K562 (cell line): ENCODE data around the gene PHF1. TPM values are rescaled to one million over a fixed set of nuclear protein-coding genes. Genes with fewer than 3 reads are reported as not detected.

ENCODE experiments used
- ATF3 ChIP-seq, 2 experiments: fragments of 450-650 bp in 1 of 2; sonication (generic) in 1 of 2; formaldehyde crosslinking in 1 of 2; IDR thresholded peaks in 1 of 2; conservative IDR thresholded peaks in 1 of 2; 2 replicates each; pipeline versions ENCODE4 v1.6.1 to v1.8.1; 2016 to 2023; ENCODE audit warnings: mild to moderate bottlenecking in 2 of 2, moderate library complexity in 2 of 2, inconsistent platforms in 1 of 2, missing genetic modification reagents in 1 of 2
- C11orf30 ChIP-seq: fragments of 450-650 bp; IDR thresholded peaks from 2 replicates; pipeline ENCODE4 v1.6.1; 2016; ENCODE audit warnings: low read depth, mild to moderate bottlenecking
- EGR1 ChIP-seq: fragments of 450-650 bp; conservative IDR thresholded peaks from 2 replicates; pipeline ENCODE4 v1.6.1; 2017; ENCODE audit warnings: mild to moderate bottlenecking
- ILK ChIP-seq: fragments of 450-650 bp; IDR thresholded peaks from 2 replicates; pipeline ENCODE4 v1.6.1; 2016; ENCODE audit warnings: missing genetic modification characterization, low read depth, mild to moderate bottlenecking, missing compliant biosample characterization, moderate library complexity, borderline replicate concordance
- KDM1A ChIP-seq, 2 experiments: fragments of 450-650 bp; IDR thresholded peaks; 2 replicates each; pipeline ENCODE4 v1.6.1; 2016; ENCODE audit warnings: mild to moderate bottlenecking in 2 of 2
- MAFF ChIP-seq: IDR thresholded peaks from 2 replicates; pipeline ENCODE4 v1.6.1; 2012; ENCODE audit warnings: low read length, improper control_type of control experiment
- POLR2B ChIP-seq: fragments of 450-650 bp; IDR thresholded peaks from 2 replicates; pipeline ENCODE4 v1.6.1; 2018; ENCODE audit warnings: low read depth; ENCODE audit not compliant: partially characterized antibody
- SRF ChIP-seq, 2 experiments: fragments of 250-450, 450-650 bp in 1 of 2; sonication (Bioruptor Pico) in 1 of 2; sonication (generic) in 1 of 2; formaldehyde crosslinking; IDR thresholded peaks; 2 replicates each; pipeline versions ENCODE4 v1.5.0 to v1.5.1; 2020 to 2022; ENCODE audit warnings: mild to moderate bottlenecking in 1 of 2, missing genetic modification reagents in 1 of 2
- SUPT5H ChIP-seq: fragments of 450-650 bp; IDR thresholded peaks from 2 replicates; pipeline ENCODE4 v1.6.1; 2016
- TFE3 ChIP-seq: fragments of 450-650 bp; formaldehyde crosslinking; IDR thresholded peaks from 2 replicates; pipeline ENCODE4 v1.4.0; 2020; ENCODE audit warnings: mild to moderate bottlenecking, mixed read lengths
- ZNF23 ChIP-seq: fragments of 250-450 bp; sonication (Bioruptor Pico); IDR thresholded peaks from 2 replicates; pipeline ENCODE4 v1.4.0; 2020; ENCODE audit warnings: mild to moderate bottlenecking
- polyA plus RNA-seq, 8 experiments: library from polyadenylated mRNA; depleted of rRNA in 4 of 8; stranded (reverse) in 5 of 8; unstranded in 3 of 8; fragments of >200 nt; fragmentation: Nextera tagmentation in 2 of 8; fragmentation: Illumina TruSeq in 1 of 8; extraction: Ambion mirVana in 2 of 8; extraction: Trizol in 1 of 8; gene quantifications; 2 replicates each; pipeline versions ENCODE4 v1.2.1 to v1.2.3, GENCODE V29; 2011 to 2014; ENCODE audit warnings: inconsistent platforms in 1 of 8, missing spikeins in 1 of 8
- total RNA-seq, 7 experiments: library from RNA; depleted of rRNA in 6 of 7; stranded (reverse); fragments of >200 nt in 6 of 7; fragmentation: Illumina TruSeq in 2 of 7; extraction: Trizol in 2 of 7; gene quantifications; 2 replicates each; pipeline versions ENCODE4 v1.2.1 to v1.2.3, GENCODE V29; 2011 to 2021; ENCODE audit warnings: low replicate concordance in 1 of 7
- TF ChIP-seq, protein P1 (sequence below): fragments of 450-650 bp; formaldehyde crosslinking; conservative IDR thresholded peaks from 2 replicates; pipeline ENCODE4 v1.4.0; 2022; ENCODE audit warnings: mild to moderate bottlenecking, missing genetic modification characterization
- TF ChIP-seq, protein P2 (sequence below), 2 experiments: fragments of 450-650 bp; IDR thresholded peaks; 2 replicates each; pipeline ENCODE4 v1.6.1; 2016

The PHF1 gene
- total and polyA plus RNA-seq, 9 of the 15 experiments (the other 6 are each of a cell fraction or from before 2014, with no cell fraction given) = 3.7 to 64.2 (median 33.7) TPM

DNA sequence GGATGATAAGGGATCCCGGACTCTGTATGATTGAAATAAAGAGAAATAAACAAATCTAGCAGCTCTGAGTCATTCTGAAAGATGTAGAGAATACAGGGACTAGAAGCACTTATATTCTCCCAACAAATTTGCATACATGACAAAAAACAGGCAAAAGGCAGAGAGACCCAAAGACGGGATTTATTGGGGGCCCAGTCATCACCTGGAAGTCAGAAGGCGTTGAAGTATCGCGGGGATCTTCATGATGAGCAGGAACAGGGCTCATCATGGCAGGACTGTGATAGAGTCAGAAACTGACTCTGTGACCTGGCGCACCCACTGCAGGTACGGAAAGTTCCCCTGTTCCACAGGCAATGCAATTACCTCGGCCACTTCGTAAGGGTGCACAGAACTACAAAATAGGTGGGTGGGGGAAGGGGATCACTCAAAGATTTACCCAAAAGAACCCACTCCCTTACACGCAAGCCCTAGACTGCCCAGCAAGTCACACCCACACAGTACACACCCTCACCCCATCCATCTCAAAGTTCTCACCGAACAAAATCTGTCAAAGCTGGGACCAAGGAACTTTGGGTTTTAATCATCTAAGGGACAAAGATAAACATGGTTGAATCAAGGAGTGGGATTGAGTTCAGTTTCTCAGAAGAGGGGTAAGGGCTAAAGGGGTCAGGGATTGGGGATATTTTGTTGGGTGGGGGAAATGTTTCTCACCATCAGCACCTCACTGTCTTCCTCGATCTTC lies 5.7 kb downstream of the PHF1 start (continued):
- TF ChIP-seq, protein P1, sequence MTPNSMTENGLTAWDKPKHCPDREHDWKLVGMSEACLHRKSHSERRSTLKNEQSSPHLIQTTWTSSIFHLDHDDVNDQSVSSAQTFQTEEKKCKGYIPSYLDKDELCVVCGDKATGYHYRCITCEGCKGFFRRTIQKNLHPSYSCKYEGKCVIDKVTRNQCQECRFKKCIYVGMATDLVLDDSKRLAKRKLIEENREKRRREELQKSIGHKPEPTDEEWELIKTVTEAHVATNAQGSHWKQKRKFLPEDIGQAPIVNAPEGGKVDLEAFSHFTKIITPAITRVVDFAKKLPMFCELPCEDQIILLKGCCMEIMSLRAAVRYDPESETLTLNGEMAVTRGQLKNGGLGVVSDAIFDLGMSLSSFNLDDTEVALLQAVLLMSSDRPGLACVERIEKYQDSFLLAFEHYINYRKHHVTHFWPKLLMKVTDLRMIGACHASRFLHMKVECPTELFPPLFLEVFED (CRISPR knock-in tag) = peak; percentile 56; the same call in 1 of the 2 replicates
- peak; percentile 29; the same call in 1 of the 2 replicates for TF ChIP-seq SUPT5H
- TF ChIP-seq ILK = no peak
- TF ChIP-seq, protein P2, sequence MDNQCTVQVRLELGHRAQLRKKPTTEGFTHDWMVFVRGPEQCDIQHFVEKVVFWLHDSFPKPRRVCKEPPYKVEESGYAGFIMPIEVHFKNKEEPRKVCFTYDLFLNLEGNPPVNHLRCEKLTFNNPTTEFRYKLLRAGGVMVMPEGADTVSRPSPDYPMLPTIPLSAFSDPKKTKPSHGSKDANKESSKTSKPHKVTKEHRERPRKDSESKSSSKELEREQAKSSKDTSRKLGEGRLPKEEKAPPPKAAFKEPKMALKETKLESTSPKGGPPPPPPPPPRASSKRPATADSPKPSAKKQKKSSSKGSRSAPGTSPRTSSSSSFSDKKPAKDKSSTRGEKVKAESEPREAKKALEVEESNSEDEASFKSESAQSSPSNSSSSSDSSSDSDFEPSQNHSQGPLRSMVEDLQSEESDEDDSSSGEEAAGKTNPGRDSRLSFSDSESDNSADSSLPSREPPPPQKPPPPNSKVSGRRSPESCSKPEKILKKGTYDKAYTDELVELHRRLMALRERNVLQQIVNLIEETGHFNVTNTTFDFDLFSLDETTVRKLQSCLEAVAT (IDR thresholded peaks at IDR 0.05) = 0 out of 4 replicates have a peak, but pooled peaks of 1 of the 2 experiments have one; percentile 9
- TF ChIP-seq EGR1 = peak; percentile 58
- no peak for TF ChIP-seq TFE3 (CRISPR knock-in tag)
- TF ChIP-seq ZNF23 (CRISPR knock-in tag) = no peak
- TF ChIP-seq KDM1A (IDR thresholded peaks at IDR 0.05) = 0 out of 4 replicates have a peak, but pooled peaks of 1 of the 2 experiments have one; percentile 31
- TF ChIP-seq C11orf30 = peak; percentile 77
- TF ChIP-seq SRF (CRISPR knock-in tag; IDR thresholded peaks at IDR 0.05) = no peak
- no peak for TF ChIP-seq ATF3 (IDR thresholded peaks at IDR 0.05)
- TF ChIP-seq ATF3 (CRISPR knock-in tag; conservative IDR thresholded peaks at IDR 0.05) = 0 out of 2 replicates have a peak, but pooled peaks have one; percentile 22
- TF ChIP-seq POLR2B = peak; percentile 16
- TF ChIP-seq MAFF = peak; percentile 46; the same call in 1 of the 2 replicates
